ENCODE results near the gene RTBDN.

RTBDN gene

DNA sequence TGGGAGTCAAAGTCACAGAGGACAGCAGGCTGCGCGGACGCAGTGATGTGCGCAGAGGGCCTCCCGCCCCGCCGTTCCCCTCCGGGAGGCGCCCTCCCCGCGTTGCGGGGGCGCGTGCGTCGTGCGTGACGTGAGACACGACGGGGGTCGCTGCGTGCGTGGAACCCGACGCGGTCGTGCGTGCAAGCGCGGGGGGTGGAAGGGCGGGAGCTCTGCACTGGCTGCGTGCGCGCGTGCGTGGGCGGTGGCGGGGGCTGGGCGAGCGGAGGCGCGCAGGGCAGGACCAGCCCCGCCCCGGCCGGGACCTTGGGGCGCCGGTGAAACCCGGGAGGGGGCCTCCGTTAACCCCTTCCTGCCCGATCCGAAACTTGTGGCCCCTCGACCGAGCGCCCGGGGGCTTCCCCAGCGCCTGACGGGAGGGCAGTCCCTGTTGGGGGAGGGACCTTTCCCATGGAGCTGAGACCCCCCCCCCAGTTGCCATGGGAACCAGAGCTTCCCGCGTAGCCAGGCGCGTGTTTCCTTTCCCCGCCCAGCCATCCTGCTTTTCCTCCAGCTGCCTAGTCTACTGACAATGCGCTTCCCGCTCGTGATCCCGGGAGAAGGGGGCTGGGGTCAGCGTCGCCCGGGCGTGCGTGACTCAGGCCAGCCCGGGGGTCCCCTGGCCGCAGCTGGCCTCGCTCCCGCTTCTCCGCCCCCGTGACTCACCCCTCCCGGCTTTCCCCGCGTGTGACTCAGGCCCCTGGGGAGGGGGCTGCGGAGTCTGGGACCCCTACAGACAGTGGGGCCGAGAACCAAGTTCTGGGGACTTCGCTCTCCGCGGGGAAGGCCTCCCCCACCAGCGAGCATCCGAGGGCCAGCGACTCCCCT is 51.7 kb downstream of the RTBDN start:
- DNase-seq (ENCODE audit: low spot score): peak; percentile 86

DNA sequence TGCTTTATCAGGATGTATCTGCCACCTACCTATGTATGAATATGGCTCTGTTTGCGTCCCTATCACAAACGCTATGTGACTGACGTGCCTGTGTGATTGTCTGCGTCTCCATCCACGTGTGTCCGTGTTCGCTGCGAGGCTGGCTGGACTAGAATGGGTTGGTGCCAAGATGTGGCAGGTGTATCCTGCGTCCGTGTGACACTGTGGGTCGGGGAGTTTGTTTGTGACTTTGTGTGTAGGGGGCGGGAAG is 52.3 kb downstream of the RTBDN start:
- DNase-seq (ENCODE audit: low spot score): no peak

DNA sequence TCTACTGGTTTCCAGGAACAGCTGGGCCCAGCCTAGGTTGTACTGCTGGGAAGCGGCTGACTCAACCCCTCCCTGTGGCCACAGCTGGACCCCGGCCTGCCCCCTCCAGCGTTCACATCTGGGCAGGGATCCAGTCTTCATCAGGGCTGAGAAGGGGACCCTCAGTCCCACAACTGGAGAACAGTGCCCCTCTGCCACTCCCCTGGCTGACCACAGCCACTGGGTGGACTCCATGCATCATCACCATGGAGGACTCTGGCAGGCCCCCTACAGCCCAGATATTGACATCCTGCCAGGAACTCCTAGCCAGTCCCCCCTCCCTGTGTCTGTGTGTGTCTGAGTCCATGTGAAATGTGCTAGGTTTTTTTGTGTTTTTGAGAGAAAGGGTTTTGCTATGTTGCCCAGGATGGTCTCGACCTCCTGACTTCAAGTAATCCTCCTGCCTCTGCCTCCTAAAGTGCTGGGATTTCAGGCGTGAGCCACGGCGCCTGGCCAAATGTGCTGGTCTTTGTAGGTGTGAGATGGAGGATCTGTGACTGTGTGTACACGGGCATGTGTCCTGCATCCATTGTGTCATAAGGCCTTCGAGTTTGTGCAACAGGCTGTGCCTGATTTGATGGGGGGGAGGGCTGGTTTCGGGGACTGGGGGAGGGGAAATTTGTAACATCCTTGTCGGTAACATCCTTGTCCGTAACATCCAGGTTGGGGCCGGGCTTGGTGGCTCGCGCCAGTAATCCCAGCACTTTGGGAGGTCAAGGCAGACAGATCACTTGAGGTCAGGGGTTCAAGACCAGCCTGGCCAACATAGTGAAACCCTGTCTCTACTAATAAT is 55.0 kb downstream of the RTBDN start:
- no peak for DNase-seq (ENCODE audit: low spot score)

DNA sequence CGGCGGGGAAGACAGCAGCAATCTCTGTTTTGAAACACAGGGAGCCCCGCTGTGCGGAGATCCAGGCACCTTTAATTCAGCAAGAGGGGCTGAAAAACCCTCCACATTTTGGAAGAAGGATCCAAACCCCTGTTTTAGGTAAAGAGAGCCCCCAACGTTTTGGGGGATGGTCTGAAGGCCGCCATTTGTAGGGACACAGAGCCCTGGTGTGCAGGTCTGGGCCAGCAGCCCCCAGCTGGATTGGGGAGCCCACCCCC is 55.5 kb downstream of the RTBDN start:
- DNase-seq (ENCODE audit: low spot score): no peak

DNA sequence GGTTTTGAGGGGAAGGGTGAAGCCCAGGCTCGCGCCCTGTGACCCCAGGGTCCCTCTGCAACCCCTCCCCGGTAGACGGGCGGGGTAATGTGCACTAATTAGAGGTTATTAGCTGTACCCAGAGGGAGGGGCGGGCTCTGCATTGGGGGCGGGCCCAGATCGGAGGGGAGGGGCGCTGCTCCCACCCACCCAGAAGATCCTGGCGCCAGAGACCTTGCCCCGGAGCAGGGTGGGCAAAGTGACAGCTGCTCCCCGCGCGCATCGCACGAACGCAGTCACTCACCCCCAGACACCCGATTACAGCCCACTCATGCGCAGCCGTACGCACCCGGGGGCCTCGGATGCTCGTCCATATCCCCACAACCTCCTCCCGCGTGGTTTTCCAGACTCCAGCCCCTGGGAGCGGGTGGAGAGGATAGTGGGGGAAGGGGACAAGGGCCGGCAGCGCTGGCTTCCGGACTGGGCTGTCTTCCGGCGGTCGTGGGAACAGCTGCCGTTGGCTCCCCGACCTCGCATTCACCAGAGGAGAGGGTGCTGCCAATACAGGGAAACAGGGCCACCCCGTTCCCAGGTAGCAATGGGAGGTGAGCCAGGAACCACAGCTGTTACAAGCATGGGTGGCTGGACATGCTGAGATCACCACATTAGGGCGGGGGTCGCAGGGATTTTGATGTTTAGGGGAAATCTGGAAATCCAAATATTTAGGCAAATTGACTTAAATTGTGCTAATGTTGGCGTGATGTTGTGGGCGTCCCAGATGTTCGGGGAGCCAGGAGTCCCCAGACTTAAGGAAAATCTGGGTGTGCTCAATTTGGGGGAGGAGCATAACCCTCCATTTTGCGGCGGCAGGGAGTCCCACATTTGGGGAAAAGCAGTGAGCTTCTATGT is 56.1 kb downstream of the RTBDN start:
- peak; percentile 78 for DNase-seq (ENCODE audit: low spot score)

DNA sequence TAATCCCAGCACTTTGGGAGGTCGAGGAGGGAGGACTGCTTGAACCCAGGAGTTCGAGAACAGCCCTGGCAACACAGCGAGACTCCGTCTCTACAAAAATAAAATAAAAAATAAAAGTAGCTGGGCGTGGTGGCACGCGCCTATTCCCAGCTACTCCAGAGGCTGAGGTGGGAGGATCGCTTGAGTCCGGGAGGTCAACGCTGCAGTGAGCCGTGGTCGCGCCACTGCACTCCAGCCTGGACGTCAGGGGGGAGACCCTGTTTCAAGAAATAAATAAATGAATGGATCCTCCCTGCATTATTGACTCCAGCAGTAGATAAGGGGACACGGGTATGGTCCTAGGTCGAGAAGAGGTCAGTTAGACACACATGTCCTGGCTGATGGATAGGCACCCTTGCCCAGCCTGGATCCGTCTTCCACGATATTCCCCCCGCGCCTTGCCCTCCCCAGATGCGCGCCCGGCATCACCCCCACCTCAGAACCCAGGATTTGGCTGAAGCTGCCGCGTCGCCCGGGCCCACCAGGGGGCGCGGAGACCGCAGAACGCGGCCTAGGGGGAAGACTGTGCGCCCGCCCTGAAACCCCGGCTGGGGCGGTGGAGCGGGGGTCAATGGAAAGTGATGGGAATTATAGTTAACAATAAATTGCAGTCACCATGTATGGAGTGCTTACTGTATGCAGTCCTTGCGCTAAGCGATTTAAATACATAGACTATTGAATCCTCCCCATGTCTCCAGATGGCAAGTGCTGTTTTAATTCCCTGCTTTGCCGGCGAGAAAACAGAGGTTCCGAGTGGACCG is 57.0 kb downstream of the RTBDN start:
- DNase-seq (ENCODE audit: low spot score): peak; percentile 77

Small RNA genes lying within 50 kb of the gene (small RNA-seq; reads per million reads assigned to genes)
- 0 reads per million in 2 experiments for gene MIR5684
- 0 reads per million in 2 experiments for gene MIR6794

All from SK-N-DZ (cell line).